ACHN (cell line): Measurements from ENCODE around the gene SPCS3.
"Not testable (repeated sequence)": the region's sequence is repeated elsewhere in the genome, so short reads cannot be mapped to it uniquely, and the experiment has no call there.

Source experiments
- DNase-seq: peaks from one replicate; pipeline ENCODE4 v3.0.0-alpha.2; 2015
- in situ Hi-C: cut with HindIII; loops from 2 replicates; pipeline ENCODE4 v1.10.0; 2017; ENCODE audit warnings: low sequenced_read_pairs, low pct_ligation_motif_present, low pct_unique_long_range_greater_than_20kb

The SPCS3 gene

GRCh38 chr4:176339936-176340761, 20.4 kb downstream of the SPCS3 start:
- peak; percentile 63 for DNase-seq
- in situ Hi-C loops = loop anchor here (25.0 kb wide), 1 partner anchor 303 kb away; no protein-coding TSS in a partner anchor

- DNase-seq = peak; percentile 54
- in situ Hi-C loops = loop anchor here (25.0 kb wide), 1 partner anchor 304 kb away; no protein-coding TSS in a partner anchor
These were observed 21.3 kb downstream of the SPCS3 start for GRCh38 chr4:176340871-176341685.

GRCh38 chr4:176342384-176342783, 22.6 kb downstream of the SPCS3 start:
- in situ Hi-C loops = loop anchor here (25.0 kb wide), 1 partner anchor 305 kb away; no protein-coding TSS in a partner anchor
- DNase-seq = no peak

GRCh38 chr4:176343286-176343685, 23.5 kb downstream of the SPCS3 start:
- in situ Hi-C loops = loop anchor here (25.0 kb wide), 1 partner anchor 306 kb away; no protein-coding TSS in a partner anchor
- DNase-seq = no peak

- in situ Hi-C loops = loop anchor here (25.0 kb wide), 1 partner anchor 308 kb away; no protein-coding TSS in a partner anchor
- DNase-seq = not testable (repeated sequence)
These were observed 25.6 kb downstream of the SPCS3 start for GRCh38 chr4:176345346-176345745.

GRCh38 chr4:176346836-176347235, 27.1 kb downstream of the SPCS3 start:
- DNase-seq = not testable (repeated sequence)
- in situ Hi-C loops = loop anchor here (25.0 kb wide), 1 partner anchor 310 kb away; no protein-coding TSS in a partner anchor

GRCh38 chr4:176350671-176351070, 30.9 kb downstream of the SPCS3 start:
- in situ Hi-C loops = no loop called here

GRCh38 chr4:176354884-176355283, 35.1 kb downstream of the SPCS3 start:
- in situ Hi-C loops = no loop called here
- DNase-seq = no peak

More at GRCh38 chr4:176350671-176351070, 30.9 kb downstream of the SPCS3 start:
- DNase-seq = no peak

GRCh38 chr4:176357359-176358082, 37.8 kb downstream of the SPCS3 start:
- DNase-seq = no peak
- in situ Hi-C loops = no loop called here

- DNase-seq = no peak
- in situ Hi-C loops = no loop called here
These were observed 38.3 kb downstream of the SPCS3 start for GRCh38 chr4:176358083-176358469.

GRCh38 chr4:176359590-176359989, 39.8 kb downstream of the SPCS3 start:
- in situ Hi-C loops = no loop called here
- DNase-seq = no peak

GRCh38 chr4:176360446-176360845, 40.7 kb downstream of the SPCS3 start:
- in situ Hi-C loops = no loop called here

GRCh38 chr4:176363072-176363471, 43.3 kb downstream of the SPCS3 start:
- DNase-seq = no peak
- in situ Hi-C loops = no loop called here

More at GRCh38 chr4:176360446-176360845, 40.7 kb downstream of the SPCS3 start:
- no peak for DNase-seq

GRCh38 chr4:176367771-176368465, 48.2 kb downstream of the SPCS3 start:
- in situ Hi-C loops = no loop called here

GRCh38 chr4:176376032-176376614, 56.4 kb downstream of the SPCS3 start:
- DNase-seq = peak; percentile 44
- in situ Hi-C loops = no loop called here

More at GRCh38 chr4:176367771-176368465, 48.2 kb downstream of the SPCS3 start:
- no peak for DNase-seq

- DNase-seq = peak; percentile 35
- in situ Hi-C loops = no loop called here
These were observed 58.0 kb downstream of the SPCS3 start for GRCh38 chr4:176377780-176378179.

GRCh38 chr4:176380352-176381157, 60.8 kb downstream of the SPCS3 start:
- in situ Hi-C loops = no loop called here
- peak; percentile 46 for DNase-seq
